SU-DHL-6 (cell line): ENCODE data around the gene REXO4.

Experiments
- EZH2phosphoT487 ChIP-seq: fragments of 200-600 bp; sonication (generic), shearing (Covaris generic); conservative IDR thresholded peaks from 2 replicates; pipeline ENCODE4 v1.6.1; 2018; ENCODE audit warnings: mild to moderate bottlenecking, antibody characterized with exemption, low read length, moderate library complexity, mixed read lengths
- TF ChIP-seq, protein P1 (sequence below): fragments of 200-600 bp; sonication (generic); IDR thresholded peaks from one replicate; pipeline ENCODE4 v1.5.1; 2017; ENCODE audit warnings: antibody characterized with exemption, mild to moderate bottlenecking, low read length, moderate library complexity; ENCODE audit not compliant: insufficient read depth, poor library complexity, severe bottlenecking

DNA sequence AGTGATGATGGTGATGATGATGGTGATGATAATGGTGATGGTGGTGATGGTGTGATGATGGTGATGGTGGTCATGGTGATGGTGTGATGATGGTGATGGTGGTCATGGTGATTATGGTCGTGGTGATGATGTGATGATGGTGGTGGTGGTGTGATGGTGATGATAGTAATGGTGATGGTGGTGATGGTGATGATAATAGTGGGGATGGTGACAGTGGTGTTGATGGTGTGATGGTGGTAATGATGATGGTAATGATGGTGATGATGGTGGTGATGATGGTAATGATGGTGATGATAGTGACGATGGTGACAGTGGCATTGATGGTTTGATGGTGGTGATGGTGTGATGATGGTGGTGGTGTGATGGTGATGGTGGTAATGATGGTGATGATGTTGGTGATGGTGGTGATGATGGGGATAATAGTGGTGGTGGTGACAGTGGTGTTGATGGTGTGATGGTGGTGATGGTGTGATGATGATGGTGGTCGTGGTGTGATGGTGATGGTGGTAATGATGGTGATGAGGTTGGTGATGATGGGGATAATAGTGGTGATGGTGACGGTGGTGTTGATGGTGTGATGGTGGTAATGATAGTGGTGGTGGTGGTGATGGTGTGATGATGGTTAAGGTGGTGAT lies 35.2 kb downstream of the REXO4 start:
- TF ChIP-seq, protein P1, sequence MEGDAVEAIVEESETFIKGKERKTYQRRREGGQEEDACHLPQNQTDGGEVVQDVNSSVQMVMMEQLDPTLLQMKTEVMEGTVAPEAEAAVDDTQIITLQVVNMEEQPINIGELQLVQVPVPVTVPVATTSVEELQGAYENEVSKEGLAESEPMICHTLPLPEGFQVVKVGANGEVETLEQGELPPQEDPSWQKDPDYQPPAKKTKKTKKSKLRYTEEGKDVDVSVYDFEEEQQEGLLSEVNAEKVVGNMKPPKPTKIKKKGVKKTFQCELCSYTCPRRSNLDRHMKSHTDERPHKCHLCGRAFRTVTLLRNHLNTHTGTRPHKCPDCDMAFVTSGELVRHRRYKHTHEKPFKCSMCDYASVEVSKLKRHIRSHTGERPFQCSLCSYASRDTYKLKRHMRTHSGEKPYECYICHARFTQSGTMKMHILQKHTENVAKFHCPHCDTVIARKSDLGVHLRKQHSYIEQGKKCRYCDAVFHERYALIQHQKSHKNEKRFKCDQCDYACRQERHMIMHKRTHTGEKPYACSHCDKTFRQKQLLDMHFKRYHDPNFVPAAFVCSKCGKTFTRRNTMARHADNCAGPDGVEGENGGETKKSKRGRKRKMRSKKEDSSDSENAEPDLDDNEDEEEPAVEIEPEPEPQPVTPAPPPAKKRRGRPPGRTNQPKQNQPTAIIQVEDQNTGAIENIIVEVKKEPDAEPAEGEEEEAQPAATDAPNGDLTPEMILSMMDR, result no peak
- TF ChIP-seq EZH2phosphoT487, result no peak
